Gastrocnemius medialis (tissue), 4 donors: ENCODE data around the gene IFT57.

Experiments
- POLR2A ChIP-seq, 2 donors: fragments of 450-650 bp; IDR thresholded peaks; one replicate each; pipeline ENCODE4 v1.6.1; 2017; ENCODE audit warnings: antibody characterized with exemption in 2 of 2, mild to moderate bottlenecking in 2 of 2, moderate library complexity in 2 of 2
- TF ChIP-seq, protein P1 (sequence below), 5 experiments: fragments of 450-650 bp in 3 of 5; fragments of 200-600 bp in 2 of 5; sonication (generic) in 2 of 5; IDR thresholded peaks in 4 of 5; conservative IDR thresholded peaks in 1 of 5; 1 replicate in 4 of 5; 2 replicates in 1 of 5; pipeline ENCODE4 v1.5.1; 2016 to 2019; ENCODE audit warnings: antibody characterized with exemption in 5 of 5, mild to moderate bottlenecking in 3 of 5, moderate library complexity in 3 of 5

DNA sequence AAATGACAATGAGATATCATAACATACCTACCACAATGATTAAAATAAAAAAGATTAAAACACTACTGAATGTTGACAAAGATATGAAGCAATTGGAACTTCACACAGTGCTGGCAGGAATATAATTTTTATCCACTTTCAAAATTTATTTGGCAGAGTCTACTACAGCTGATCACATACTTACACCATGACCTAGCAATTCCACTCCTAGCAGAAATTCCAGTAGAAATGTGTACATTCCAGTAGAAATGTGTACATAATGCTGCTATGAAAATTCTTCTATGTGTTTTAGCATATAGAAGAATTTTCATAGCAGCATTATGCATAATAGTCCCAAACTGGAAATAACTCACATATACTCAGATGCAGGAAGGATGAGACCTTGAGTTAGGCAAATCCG is 43.5 kb downstream of the IFT57 start:
- TF ChIP-seq, protein P1, sequence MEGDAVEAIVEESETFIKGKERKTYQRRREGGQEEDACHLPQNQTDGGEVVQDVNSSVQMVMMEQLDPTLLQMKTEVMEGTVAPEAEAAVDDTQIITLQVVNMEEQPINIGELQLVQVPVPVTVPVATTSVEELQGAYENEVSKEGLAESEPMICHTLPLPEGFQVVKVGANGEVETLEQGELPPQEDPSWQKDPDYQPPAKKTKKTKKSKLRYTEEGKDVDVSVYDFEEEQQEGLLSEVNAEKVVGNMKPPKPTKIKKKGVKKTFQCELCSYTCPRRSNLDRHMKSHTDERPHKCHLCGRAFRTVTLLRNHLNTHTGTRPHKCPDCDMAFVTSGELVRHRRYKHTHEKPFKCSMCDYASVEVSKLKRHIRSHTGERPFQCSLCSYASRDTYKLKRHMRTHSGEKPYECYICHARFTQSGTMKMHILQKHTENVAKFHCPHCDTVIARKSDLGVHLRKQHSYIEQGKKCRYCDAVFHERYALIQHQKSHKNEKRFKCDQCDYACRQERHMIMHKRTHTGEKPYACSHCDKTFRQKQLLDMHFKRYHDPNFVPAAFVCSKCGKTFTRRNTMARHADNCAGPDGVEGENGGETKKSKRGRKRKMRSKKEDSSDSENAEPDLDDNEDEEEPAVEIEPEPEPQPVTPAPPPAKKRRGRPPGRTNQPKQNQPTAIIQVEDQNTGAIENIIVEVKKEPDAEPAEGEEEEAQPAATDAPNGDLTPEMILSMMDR (IDR thresholded peaks at IDR 0.05 in 4 of 5, conservative IDR thresholded peaks at IDR 0.05 in 1 of 5), result no peak
- no peak for TF ChIP-seq POLR2A (IDR thresholded peaks at IDR 0.05)
